GM10847 (cell line): ENCODE data around the gene PCDHGA1.

Source experiments
- POLR2A ChIP-seq: IDR thresholded peaks from 2 replicates; pipeline ENCODE4 v1.6.1; 2011; ENCODE audit not compliant: insufficient read length; ENCODE audit errors: extremely low read depth

Gene PCDHGA1

DNA sequence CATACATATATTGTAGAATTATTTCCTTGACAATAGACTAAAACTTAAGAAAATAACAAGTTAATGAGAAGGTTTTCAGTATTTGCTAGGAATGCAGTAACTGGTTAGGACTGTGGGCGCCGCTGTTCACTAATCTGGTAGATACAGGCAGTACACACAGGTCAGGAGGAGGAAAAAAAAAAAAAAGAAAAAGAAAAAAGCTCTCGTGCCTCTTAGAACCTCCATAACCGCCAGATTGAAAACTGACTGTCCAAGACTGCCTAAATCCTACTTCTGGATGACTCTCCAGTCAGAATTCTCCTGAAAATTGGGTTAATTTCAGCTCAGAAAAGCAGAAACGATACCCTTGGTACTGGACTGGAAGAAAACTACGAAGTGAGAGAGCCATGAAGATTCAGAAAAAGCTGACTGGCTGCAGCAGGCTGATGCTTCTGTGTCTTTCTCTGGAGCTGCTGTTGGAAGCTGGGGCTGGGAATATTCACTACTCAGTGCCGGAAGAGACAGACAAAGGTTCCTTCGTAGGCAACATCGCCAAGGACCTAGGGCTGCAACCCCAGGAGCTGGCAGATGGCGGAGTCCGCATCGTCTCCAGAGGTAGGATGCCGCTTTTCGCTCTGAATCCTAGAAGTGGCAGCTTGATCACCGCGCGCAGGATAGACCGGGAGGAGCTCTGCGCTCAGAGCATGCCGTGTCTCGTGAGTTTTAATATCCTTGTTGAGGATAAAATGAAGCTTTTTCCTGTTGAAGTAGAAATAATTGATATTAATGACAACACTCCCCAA is at the start of gene PCDHGA1:
PCDHGA1 (plus strand) TSS at position 216 of the 782 bp plus-strand sequence.
- no peak for TF ChIP-seq POLR2A

DNA sequence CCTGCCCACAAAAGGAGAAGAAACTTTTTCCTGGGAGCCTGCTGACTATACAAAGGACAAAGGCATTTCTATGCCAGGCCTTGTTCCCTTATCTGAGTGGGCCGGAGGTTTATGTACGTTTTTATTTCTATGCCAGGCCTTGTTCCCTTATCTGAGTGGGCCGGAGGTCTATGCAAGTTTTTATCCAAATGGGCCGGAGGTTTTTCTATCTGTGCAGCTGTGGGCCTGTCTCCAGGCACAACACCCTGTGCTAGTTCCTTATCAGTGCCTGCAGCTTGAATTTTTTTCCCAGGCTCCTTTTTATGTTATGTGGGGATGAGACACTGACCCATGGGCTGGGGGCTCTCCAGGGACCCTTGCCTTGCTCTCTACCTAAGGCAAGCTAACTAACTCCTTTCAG is 31.9 kb upstream of the PCDHGA1 start:
- no peak for TF ChIP-seq POLR2A

DNA sequence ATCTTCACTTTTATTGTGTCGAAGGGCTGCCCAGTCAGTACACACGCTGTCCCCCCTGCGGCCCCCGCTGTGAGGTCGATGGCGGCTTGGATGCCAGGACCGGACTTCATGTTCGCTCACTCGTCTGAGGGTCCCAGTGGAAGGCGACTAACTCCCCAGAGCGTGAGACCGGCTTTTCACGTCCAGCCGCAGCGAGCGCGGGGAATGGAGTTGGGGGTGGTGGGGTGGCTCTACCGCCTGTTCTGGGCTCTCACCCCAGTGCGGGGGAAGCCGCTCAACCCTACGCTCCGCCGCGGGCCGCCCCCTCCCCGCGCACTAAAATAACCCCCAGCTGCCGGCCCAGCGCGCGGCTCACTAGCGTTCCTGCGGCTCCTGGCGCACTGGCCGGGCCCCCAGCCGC is 26.6 kb upstream of the PCDHGA1 start, which contains the start of gene SLC25A2:
SLC25A2 (minus strand) TSS at position 294 of the 400 bp plus-strand sequence; CDS start at position 110, 184 bp downstream.
- no peak for TF ChIP-seq POLR2A

DNA sequence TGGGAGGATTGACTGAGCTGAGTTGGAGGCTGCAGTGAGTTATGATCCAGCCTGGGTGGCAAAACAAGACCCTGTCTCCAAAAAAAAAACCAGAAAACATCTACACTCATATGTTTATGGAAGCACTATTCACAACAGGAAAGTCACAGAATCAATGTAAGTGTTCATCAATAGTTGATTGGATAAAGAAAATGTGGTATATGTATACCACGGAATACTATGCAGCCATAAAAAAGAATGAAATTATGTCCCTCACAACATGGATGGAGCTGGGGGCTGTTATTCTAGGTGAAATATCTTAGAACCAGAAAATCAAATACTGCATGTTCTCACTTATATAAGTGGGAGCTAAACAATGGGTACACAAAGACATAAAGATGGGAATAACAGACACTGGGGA is 23.7 kb upstream of the PCDHGA1 start:
- no peak for TF ChIP-seq POLR2A

DNA sequence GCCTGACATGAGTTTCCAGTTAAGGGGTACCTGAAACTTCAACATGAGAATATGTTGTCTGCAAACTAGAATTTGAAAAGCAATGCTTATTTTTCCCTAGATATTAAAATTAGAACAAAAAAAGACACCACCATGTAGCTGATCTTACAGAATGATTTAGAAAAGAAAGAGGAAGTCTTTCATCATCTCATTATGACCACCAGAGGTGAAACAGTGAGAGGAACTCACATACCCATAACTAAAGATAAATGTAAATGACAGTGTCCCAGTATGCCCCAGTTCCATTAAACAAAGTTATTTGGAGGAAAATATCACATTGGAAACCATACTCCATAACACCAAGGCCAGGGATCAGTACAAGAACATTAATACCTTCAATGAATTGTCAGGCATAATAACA is 16.6 kb upstream of the PCDHGA1 start:
- TF ChIP-seq POLR2A: no peak

DNA sequence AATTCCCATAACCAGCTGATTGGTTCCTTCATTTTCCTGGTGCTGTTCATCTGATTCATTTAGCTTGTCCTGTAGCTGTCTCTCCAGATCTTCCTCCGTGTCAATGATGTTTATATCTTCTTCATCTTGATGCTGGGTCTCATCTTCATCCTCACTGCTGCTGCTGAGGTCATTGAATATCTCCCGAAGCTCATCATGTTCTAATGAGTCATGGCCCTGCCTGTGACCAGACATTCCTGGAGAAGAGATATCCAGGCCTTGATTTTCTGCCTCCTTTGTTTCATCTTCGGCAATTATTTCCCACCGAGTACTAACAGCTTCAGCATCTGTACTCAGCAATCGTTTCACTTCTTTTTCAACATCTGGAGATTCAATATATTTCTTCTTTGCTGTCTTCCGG is 11.1 kb upstream of the PCDHGA1 start:
- no peak for TF ChIP-seq POLR2A

DNA sequence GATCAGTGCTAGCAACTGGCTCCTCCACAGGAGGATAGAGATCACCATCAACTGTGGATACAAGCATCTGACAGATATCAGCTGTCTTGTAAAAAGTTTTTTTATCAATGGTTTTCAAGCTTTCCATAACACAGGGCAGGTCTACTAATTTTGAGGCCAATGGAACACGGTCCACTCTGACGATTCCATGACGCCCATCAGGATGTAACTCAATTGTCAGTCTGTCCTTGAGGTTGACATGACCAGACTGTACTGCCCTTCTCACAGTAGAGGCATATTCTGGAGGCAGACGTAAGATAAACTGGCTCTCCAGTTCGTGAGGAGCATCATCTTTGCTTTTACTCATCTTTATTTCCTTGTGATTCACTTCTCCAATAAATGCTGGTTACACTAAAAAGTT is 10.6 kb upstream of the PCDHGA1 start:
- TF ChIP-seq POLR2A: no peak

DNA sequence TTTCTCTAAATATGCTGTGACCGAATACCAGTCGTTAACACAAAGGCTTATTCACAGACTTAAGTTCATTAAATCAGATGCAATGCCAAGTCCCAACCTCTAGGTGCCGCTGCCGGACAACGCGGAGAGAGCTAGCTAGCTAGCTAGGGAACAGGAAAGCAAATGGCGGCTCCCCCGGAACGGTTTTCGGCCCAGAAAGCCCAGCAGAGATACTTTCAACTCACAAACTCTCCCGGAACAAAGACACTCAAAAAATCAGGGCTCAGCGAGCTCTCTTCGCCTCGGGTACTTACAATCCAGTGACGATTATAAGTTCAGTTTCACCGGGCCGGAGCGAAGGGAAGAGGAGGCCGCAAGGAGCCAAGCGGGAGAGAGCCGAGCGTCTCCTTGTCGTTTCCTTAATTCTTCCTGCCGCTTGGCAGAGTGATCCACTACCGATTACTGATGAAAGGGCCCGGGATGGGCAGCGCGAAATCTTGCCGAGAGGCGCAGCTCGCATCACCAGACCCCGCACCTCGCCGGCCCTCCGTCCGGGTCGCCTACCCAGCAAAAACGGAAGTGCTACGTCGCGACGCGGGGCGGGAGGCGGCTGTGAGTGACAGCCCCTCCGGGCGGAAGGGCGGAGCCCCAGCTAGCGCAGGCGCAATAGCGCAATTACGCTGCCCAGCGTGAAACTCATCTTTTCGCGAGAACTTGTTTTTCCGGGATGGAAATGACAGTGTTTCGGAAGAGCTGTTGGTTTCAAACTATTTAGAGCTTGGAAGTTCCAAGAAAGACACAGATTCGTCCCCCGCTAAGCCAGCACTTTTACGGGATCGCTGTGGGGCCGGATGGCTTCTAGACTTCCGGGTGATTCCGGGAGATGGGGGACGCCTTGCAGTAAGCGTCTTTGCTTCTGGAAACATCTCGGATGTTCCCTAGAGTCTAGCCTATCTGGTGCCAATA is 9.8 kb upstream of the PCDHGA1 start, which contains the start of gene TAF7:
TAF7 (minus strand) TSS at position 560 of the 945 bp plus-strand sequence. CDS start 740 bp downstream, outside the sequence.
- peak; percentile 95 for TF ChIP-seq POLR2A

DNA sequence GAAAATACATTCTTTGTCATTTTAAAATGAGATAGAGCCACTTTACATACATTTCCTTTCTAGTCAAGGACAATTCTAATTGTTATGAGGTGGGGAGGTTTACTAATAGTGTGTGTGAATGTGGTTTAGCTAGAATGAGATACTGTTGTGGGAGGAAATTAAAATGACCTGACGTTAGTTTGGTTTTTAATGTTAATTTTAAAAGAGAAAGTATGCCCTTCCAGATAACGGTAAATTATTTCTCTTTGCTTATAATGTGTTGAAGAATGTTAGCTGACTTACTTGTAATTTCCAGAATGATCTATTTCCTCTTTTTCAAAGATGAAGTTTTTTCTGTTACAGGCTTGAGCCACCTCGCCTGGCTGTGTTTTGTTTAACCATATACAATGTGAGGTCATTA is 8.1 kb upstream of the PCDHGA1 start:
- TF ChIP-seq POLR2A: no peak

DNA sequence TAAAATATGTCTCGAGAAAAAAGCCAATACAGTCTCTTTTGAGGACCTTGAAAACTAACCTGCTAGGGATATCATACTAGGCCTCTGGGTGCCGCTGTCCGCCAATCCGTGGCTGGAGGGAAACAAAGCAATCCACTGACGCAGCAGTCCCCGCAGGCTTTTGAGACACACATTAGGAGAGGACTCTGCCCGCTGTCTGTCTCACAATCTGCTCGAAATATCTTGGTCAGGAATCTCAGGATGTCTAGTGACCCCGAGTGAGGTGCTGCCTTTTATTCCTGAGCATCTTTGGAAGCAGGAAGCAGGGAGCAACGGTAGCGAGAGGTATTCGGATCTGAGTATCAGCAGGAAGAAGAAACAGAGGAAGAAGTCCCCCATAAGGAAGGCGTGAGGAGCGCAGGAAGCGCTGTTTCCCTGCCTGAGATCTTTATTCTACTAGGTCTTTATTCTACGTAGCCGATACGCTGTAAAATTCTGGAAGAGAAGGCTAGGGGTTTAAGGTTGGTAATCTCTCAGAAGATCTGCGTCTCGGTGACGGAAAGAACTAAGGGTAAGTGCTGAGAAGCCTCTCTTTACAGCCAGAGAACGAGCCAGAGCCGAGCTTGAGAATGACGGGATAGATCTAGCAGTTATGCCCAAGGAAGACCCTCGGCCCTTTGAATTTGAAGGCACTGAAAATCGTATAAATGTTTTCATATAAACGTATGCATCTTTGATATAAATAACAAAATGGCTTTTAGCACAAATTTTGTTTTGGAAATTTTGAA is 4.0 kb upstream of the PCDHGA1 start:
- no peak for TF ChIP-seq POLR2A

DNA sequence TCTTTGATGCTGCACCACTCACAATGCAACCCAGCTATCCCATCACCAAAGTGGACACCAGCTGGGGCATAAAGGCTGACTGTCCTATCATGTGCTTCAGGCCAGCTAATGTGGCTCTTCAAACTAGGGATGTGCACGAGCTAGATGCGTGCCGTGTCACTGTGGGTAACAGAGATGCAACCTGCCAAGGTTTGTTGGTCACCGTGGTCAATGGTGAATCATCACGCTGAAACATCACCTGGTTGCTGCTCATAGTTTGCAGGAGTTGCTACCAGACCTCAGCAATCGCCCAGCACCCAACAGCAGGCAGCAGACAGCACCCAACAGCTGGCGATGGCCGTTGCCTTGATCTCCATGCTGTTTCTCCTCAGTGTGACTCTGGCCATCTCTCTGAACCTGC is 2.1 kb upstream of the PCDHGA1 start:
- TF ChIP-seq POLR2A: no peak

DNA sequence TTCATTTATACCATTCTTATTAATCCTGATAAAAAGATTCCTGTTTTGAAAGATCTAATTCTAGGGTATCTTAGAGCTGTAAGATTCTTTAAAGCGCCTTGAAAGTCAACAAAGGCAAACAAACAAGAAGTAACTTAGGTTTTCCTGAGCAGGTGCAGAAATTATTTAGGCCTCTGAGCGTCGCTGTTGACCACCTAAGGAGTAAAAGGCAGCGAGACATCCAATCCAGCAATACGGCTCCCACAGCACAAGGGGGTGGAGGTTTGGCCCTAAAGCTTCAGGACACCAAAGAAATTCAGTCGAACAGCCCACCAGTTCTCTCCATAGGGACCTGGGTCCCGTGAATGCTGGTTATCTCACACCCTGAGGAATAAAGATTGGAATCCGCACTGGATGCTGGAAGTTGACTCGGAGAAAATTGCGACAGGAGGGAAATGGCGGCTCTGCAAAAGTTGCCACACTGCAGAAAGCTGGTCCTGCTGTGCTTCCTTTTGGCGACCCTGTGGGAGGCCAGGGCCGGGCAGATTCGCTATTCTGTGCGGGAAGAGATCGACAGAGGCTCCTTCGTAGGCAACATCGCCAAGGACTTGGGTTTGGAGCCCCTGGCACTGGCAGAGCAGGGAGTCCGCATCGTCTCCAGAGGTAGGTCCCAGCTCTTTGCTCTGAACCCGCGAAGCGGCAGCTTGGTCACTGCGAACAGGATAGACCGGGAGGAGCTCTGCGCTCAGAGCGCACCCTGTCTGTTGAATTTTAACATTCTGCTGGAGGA is 8.4 kb downstream of the PCDHGA1 start, which contains the start of gene PCDHGA2:
PCDHGA2 (plus strand) TSS at position 223 of the 769 bp plus-strand sequence.
- no peak for TF ChIP-seq POLR2A

DNA sequence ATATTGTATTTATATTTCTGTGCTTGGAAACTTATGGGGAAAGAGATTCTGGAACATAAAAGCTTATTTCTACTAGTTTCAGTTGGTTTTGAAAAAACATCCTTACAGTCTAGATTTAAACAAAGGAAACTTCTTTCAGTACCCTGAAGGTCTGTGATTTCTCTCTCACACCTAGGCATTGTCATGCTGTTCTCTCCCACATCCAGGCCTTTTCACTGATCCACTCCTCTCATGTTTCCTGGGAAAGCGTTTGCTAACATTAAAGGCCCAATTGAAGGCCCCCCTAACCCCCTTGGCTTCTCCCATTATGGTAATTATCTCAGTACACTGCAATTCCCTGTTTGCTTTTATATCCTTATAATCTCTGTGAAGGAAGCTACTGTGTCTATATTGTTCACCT is 12.5 kb downstream of the PCDHGA1 start:
- no peak for TF ChIP-seq POLR2A

DNA sequence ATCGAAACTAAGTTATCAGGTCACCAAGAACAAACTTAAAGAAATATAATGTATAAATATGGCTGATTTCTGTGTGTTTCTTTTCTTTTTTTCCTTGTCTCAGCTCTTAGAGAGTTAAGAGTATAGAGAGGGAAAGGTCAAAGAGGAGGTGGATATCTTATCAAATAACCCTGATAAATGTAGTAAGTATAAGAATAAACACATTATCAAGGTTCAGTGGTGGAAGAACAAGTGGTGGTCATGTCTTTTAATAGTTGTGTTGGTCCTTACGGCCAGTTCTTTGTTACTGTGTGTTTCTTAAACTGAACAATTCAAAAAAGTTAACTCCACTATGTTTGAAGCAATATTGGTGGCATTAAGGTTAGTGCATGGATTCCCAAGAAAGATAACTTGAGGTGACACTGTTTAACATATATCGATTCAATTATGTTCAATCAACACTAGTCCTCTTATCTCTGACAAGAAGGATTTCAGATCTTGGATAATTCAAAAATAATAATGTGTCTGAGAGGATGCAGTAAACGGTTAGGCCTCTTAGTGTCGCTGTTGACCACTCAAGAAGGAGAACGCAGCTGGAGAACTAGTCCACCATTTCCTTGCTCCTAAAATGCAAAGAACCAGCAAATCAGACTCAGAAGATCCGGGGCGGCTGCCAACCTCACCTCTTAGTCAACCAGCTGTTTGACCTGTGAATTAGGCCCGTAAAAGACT is 13.1 kb downstream of the PCDHGA1 start, which contains the start of gene PCDHGA3:
PCDHGA3 (plus strand) TSS at position 588 of the 711 bp plus-strand sequence. CDS start 205 bp downstream, outside the sequence.
- TF ChIP-seq POLR2A: no peak
